SK-N-SH (cell line): ENCODE results near the gene INAVA.

Source experiments
- EP300 ChIP-seq, 2 experiments: IDR thresholded peaks; 2 replicates each; pipeline versions ENCODE4 v1.4.0 to v1.6.1; 2012; ENCODE audit warnings: borderline replicate concordance in 1 of 2, low read depth in 1 of 2, low read length in 1 of 2
- NRF1 ChIP-seq: IDR thresholded peaks from 2 replicates; pipeline ENCODE4 v1.6.1; 2012; ENCODE audit warnings: low read depth, mild to moderate bottlenecking, low read length
- POLR2AphosphoS5 ChIP-seq: IDR thresholded peaks from 2 replicates; pipeline ENCODE4 v1.6.1; 2012; ENCODE audit warnings: low read depth, low read length
- RCOR1 ChIP-seq: fragments of 150-350 bp; IDR thresholded peaks from 2 replicates; pipeline ENCODE4 v1.6.1; 2017; ENCODE audit warnings: antibody characterized with exemption, low read length
- TAF1 ChIP-seq: IDR thresholded peaks from 2 replicates; pipeline ENCODE4 v1.6.1; 2012; ENCODE audit warnings: low read depth, mild to moderate bottlenecking, low read length, moderate library complexity, borderline replicate concordance
- TF ChIP-seq, protein P1 (sequence below): IDR thresholded peaks from 2 replicates; pipeline ENCODE4 v1.4.0; 2012; ENCODE audit warnings: low read depth, borderline replicate concordance
- TF ChIP-seq, protein P2 (sequence below): fragments of 200-600 bp; sonication (generic); IDR thresholded peaks from 2 replicates; pipeline ENCODE4 v1.6.1; 2017; ENCODE audit warnings: antibody characterized with exemption, mild to moderate bottlenecking, moderate library complexity
- TF ChIP-seq, protein P3 (sequence below): fragments of 150-350 bp; IDR thresholded peaks from 2 replicates; pipeline ENCODE4 v1.6.1; 2017; ENCODE audit warnings: antibody characterized with exemption, low read length, low read depth, borderline replicate concordance
- TF ChIP-seq, protein P4 (sequence below): IDR thresholded peaks from 2 replicates; pipeline ENCODE4 v1.4.0; 2012; ENCODE audit warnings: low read depth, borderline replicate concordance

DNA sequence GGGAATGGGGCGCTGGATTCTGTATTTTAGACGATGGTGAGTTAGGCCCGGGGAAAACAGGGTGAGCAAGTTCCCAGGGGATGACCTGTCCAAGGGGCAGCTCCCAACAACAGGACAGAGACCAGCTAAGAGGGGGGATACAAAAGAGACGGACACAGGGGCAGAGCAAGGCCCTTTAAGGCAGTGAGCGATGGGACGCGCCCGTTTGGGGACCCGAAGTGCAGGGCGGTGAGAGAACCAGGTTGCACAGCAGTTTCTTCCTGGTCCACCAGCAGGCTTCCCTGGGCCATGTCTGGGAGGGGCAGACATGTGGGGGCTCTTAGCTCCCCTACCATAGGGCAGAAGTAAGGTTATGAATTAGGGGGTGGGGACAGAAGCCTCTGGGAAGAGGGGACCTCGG, 22.0 kb downstream of the INAVA start:
- TF ChIP-seq, protein P1, sequence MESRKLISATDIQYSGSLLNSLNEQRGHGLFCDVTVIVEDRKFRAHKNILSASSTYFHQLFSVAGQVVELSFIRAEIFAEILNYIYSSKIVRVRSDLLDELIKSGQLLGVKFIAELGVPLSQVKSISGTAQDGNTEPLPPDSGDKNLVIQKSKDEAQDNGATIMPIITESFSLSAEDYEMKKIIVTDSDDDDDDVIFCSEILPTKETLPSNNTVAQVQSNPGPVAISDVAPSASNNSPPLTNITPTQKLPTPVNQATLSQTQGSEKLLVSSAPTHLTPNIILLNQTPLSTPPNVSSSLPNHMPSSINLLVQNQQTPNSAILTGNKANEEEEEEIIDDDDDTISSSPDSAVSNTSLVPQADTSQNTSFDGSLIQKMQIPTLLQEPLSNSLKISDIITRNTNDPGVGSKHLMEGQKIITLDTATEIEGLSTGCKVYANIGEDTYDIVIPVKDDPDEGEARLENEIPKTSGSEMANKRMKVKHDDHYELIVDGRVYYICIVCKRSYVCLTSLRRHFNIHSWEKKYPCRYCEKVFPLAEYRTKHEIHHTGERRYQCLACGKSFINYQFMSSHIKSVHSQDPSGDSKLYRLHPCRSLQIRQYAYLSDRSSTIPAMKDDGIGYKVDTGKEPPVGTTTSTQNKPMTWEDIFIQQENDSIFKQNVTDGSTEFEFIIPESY = no peak
- TF ChIP-seq POLR2AphosphoS5 (no peak), TAF1 (no peak), NRF1 (no peak), RCOR1 (no peak), EP300 (IDR thresholded peaks at IDR 0.05; ENCODE audit: borderline replicate concordance in 1 of 2, low read depth in 1 of 2, low read length in 1 of 2) (no peak)
- TF ChIP-seq, protein P2, sequence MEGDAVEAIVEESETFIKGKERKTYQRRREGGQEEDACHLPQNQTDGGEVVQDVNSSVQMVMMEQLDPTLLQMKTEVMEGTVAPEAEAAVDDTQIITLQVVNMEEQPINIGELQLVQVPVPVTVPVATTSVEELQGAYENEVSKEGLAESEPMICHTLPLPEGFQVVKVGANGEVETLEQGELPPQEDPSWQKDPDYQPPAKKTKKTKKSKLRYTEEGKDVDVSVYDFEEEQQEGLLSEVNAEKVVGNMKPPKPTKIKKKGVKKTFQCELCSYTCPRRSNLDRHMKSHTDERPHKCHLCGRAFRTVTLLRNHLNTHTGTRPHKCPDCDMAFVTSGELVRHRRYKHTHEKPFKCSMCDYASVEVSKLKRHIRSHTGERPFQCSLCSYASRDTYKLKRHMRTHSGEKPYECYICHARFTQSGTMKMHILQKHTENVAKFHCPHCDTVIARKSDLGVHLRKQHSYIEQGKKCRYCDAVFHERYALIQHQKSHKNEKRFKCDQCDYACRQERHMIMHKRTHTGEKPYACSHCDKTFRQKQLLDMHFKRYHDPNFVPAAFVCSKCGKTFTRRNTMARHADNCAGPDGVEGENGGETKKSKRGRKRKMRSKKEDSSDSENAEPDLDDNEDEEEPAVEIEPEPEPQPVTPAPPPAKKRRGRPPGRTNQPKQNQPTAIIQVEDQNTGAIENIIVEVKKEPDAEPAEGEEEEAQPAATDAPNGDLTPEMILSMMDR = no peak
- TF ChIP-seq, protein P3, sequence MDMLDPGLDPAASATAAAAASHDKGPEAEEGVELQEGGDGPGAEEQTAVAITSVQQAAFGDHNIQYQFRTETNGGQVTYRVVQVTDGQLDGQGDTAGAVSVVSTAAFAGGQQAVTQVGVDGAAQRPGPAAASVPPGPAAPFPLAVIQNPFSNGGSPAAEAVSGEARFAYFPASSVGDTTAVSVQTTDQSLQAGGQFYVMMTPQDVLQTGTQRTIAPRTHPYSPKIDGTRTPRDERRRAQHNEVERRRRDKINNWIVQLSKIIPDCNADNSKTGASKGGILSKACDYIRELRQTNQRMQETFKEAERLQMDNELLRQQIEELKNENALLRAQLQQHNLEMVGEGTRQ = no peak
- TF ChIP-seq, protein P4, sequence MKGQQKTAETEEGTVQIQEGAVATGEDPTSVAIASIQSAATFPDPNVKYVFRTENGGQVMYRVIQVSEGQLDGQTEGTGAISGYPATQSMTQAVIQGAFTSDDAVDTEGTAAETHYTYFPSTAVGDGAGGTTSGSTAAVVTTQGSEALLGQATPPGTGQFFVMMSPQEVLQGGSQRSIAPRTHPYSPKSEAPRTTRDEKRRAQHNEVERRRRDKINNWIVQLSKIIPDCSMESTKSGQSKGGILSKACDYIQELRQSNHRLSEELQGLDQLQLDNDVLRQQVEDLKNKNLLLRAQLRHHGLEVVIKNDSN = no peak
